ENCODE measurements around the gene KCNH3.
"Not testable (repeated sequence)": the region's sequence is repeated elsewhere in the genome, so short reads cannot be mapped to it uniquely, and the experiment has no call there.

Gene KCNH3

DNA sequence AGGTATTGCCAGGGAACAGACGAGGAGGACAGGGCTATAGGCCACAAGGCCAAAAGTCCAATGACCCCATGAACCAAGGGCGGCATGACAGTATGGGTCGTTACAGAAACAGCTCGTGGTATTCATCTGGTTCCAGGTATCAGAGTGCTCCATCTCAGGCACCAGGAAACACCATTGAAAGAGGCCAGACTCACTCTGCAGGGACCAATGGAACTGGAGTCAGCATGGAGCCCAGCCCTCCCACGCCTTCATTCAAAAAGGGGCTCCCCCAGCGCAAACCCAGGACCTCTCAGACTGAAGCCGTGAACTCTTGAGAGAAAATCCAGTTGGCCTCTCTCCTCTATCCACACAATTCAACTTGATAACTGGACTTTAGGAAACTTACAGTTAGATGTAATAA, 12.9 kb upstream of the KCNH3 start:
- DNase-seq (ENCODE audit: low read depth in 2 of 2), result no peak

- no peak for DNase-seq (ENCODE audit: low read depth in 2 of 2)
These were observed 11.3 kb upstream of the KCNH3 start for GRCh38 chr12:49527361-49528130.

DNA sequence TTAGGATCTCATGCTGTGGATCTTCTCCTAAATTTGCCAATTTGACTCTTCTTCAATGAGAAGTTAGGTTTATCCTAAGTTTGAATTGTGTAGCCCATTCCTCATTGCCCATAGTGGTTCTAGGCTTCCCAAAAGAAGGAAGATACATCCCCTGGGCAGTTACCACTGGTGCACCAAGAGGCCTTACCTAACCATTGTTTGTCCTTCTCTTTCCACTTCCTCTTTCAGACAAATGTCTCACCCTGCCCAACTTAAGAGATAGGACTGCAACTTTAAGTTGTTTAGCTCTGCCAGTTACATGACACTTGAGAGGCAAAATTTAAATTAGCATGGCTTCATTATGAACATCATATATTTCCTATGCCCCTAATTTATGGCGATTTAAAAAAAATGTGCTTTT, 9.4 kb upstream of the KCNH3 start:
- DNase-seq (ENCODE audit: low read depth in 2 of 2), result no peak

DNA sequence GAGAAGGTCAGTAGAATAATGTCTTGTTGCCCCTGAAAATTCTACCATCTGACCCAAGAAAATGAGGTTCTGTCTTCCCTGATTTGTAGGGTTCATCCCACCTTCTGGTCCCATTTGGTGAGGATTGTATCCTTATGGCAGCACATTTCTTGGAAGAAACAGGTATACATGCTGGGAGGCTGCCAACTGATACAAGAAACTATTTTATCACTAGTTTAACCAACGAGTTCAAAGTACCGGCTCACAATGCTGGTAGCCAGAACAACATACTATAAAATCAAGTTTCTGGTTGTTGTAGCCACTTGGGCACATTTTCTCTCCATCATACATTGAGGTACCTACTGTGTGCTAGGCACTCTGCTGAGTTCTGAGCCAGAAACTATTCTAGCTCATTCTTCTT, 7.1 kb upstream of the KCNH3 start:
- no peak for DNase-seq (ENCODE audit: low read depth in 2 of 2)

DNA sequence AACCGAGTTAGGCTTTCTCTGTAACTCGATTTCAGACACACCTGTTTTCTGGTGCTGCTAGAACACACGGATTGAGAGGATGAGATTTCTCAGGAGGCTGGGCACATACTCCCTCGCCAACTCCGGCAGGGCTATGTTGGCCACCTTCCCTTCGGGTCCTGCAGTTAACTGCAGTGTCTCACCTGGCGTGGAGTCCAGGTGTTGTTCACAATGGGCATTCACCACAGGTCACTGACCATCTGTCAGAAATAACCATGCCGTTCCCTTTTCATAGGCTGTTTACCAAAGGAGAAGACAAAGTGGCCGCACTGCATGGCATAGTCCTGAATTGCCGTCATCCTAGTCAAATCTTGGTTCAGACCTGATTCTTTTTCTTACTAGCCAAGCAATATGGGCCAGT, 5.5 kb upstream of the KCNH3 start:
- DNase-seq (ENCODE audit: low read depth in 2 of 2), result no peak

DNA sequence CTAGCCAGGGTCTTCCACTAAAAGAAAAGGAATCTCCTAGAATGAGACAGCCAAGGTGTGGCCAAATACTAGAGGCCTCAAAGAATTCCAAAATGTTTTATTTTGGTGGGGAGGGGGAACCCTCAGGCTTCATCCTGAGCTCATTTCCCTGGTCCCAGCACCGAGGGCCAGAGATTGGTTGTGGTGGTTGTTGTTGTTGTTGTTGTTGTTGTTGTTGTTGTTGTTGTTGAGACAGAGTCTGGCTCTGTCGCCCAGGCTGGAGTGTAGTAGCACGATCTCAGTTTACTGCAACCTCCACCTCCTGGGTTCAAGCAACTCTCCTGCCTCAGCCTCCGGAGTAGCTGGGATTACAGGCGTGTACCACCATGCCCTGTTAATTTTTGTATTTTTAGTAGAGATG, 4.7 kb upstream of the KCNH3 start:
- DNase-seq (ENCODE audit: low read depth in 2 of 2), result not testable (repeated sequence)

GRCh38 chr12:49534731-49535278, 4.0 kb upstream of the KCNH3 start:
- no peak for DNase-seq (ENCODE audit: low read depth in 2 of 2)

GRCh38 chr12:49535921-49536525, 2.8 kb upstream of the KCNH3 start:
- DNase-seq (ENCODE audit: low read depth in 2 of 2), result no peak

DNA sequence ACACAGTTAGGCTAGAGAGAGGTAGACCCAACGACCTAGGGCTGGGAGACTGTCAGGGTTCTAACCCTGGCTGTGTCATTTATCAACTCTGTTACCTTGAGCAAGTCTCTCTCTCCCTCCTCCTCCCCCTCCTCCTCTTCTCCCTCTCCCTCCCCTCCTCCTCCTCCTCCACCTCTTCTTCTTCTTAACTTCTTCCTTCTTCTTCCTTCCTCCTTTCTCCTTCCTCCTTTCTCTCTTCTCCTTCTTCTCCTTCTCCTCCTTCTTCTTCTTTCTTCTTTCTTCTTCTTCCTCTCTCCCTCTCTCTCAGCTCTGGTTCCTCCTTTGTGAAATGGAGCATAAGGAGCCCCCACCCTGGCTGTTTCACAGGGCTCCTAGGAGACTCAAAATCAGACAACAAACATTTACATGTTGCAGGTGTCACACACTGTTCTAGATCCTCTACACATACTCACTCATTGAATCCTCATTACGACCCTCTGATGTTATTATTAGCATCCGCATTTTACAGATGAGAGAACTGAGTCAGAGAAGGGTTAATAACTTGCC, 2.2 kb upstream of the KCNH3 start:
- no peak for DNase-seq (ENCODE audit: low read depth in 2 of 2)

DNA sequence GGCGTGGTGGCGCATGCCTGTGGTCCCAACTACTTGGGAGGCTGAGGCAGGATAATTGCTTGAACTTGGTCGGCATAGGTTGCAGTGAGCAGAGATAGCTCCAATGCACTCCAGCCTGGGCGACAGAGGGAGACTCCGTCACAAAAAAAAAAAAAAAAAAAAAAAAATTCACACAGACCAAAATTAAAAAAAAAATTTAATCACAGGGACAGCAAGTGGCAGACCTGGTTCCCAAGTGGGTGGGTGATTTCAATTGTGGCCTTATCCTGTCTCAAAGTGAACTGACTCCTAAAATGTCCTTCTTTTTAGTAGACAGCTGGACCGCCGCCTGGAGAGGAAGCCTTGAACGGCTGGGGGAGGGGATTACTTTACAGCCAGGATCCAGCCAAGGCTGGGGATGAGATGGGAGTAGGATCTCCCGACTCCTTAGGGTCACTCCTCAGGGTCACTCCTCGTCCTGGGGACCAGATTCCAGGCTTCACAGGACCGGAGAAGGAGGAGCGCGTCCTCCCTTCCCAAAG, 1.5 kb upstream of the KCNH3 start:
- DNase-seq (ENCODE audit: low read depth in 2 of 2), result no peak

GRCh38 chr12:49537752-49538509, 899 bp upstream of the KCNH3 start:
- DNase-seq (ENCODE audit: low read depth in 2 of 2), result peak in 1 of 2 donors; percentile 19

GRCh38 chr12:49539406-49540228, 787 bp downstream of the KCNH3 start:
- no peak for DNase-seq (ENCODE audit: low read depth in 2 of 2)

- DNase-seq (ENCODE audit: low read depth in 2 of 2), result no peak
These were observed 1.7 kb downstream of the KCNH3 start for GRCh38 chr12:49540229-49541139.

- DNase-seq (ENCODE audit: low read depth in 2 of 2), result no peak
These were observed 2.5 kb downstream of the KCNH3 start for GRCh38 chr12:49541140-49541861.

GRCh38 chr12:49541911-49542505, 3.2 kb downstream of the KCNH3 start:
- DNase-seq (ENCODE audit: low read depth in 2 of 2), result no peak

DNA sequence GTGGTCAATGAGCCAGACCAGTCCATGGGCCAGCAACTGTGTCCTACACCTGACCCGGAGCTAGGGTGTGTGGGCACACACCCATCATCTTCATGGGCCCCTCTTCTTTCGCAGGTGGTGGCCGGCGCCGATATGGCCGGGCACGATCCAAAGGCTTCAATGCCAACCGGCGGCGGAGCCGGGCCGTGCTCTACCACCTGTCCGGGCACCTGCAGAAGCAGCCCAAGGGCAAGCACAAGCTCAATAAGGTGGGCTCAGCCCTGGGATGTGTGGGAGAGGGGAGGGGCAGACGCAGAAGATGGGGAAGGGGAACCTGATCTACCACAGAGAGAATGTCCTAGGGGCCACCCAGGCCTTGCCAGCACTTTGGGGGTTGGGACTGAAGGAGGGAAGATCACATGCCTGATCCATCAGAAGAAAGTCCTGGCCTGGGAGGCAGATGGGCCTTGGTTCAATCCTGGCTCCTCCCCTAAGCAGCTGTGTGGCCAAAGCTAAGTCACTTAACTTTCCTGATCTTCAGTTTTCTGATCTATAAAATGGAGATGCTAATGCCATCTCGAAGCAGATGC, 3.8 kb downstream of the KCNH3 start:
- no peak for DNase-seq (ENCODE audit: low read depth in 2 of 2)

GRCh38 chr12:49543221-49543913, 4.5 kb downstream of the KCNH3 start:
- no peak for DNase-seq (ENCODE audit: low read depth in 2 of 2)
